Measurements from ENCODE around the gene HSF2BP. TPM values are rescaled to one million over a fixed set of nuclear protein-coding genes. Genes with fewer than 3 reads are reported as not detected.

The HSF2BP gene
- total and polyA plus RNA-seq, 2 of the 8 experiments (the other 6 are each of a cell fraction or from before 2014, with no cell fraction given), result 0.51 to 0.93 TPM

GRCh38 chr21:43575473-43575844, 83.8 kb downstream of the HSF2BP start:
- 85% methylated on average over 3 of the region's 3 CpGs; no CpG with 5 or more reads in 1 of the 2 experiments for WGBS, 2 experiments (ENCODE audit: extremely low coverage in 1 of 2, insufficient coverage in 1 of 2, insufficient read length in 1 of 2, insufficient replicate concordance in 2 of 2, low coverage in 1 of 2, low lambda C conversion rate in 2 of 2, missing lambda C conversion rate in 1 of 2)
- H3K4me3 ChIP-seq (ENCODE audit: extremely low read depth in 1 of 4, insufficient read depth in 2 of 4, low read depth in 3 of 4, low read length in 4 of 4), result no peak overlapping the region
- H3K4ac ChIP-seq (replicated peaks; ENCODE audit: insufficient read length, low read depth, low read length), result no peak overlapping the region
- H3K36me3 ChIP-seq (ENCODE audit: control insufficient read depth in 2 of 4, insufficient read depth in 4 of 4, low read length in 3 of 4), result no peaks in the 10 kb centered on the region
- ChIA-PET CTCF (ENCODE audit: partially characterized antibody) (interaction anchor here (0.8 kb wide), 1 partner anchor 37 kb away, joined by 3 read pairs; no protein-coding TSS in a partner anchor), POLR2A (ENCODE audit: partially characterized antibody) (no interaction called here)
- H3K56ac ChIP-seq (replicated peaks; ENCODE audit: insufficient read length, low read depth, low read length), result no peak overlapping the region
- no peak overlapping the region for H2BK120ac ChIP-seq (replicated peaks; ENCODE audit: low read depth, low read length)
- H4K91ac ChIP-seq (replicated peaks; ENCODE audit: insufficient read length, low read length), result no peak overlapping the region
- H2BK15ac ChIP-seq (ENCODE audit: low read length), result no peak overlapping the region
- no peaks in the 10 kb centered on the region for H3K9me3 ChIP-seq (ENCODE audit: insufficient read depth in 2 of 2, low read depth in 1 of 2, low read length in 1 of 2)
- H3K27me3 ChIP-seq (replicated peaks in 1 of 4; ENCODE audit: control insufficient read depth in 3 of 4, extremely low read depth in 1 of 4, insufficient read depth in 3 of 4, low read length in 3 of 4), result 0 out of 7 replicates have a peak, but pooled peaks cover 0 to 2% (median 0%) of the 10 kb centered on the region in 4 experiments
- no peak overlapping the region for H3K14ac ChIP-seq (ENCODE audit: insufficient read length)
- TF ChIP-seq SP2 (IDR thresholded peaks at IDR 0.05; ENCODE audit: low read length) (no peak), TAF7 (optimal IDR thresholded peaks at IDR 0.05; ENCODE audit: borderline replicate concordance, low read depth, low read length) (no peak), POLR2AphosphoS5 (IDR thresholded peaks at IDR 0.05; ENCODE audit: low read depth, low read length) (no peak), BRCA1 (IDR thresholded peaks at IDR 0.05; ENCODE audit: low read depth, low read length) (no peak), ZNF274 (IDR thresholded peaks at IDR 0.05; ENCODE audit: borderline replicate concordance, extremely low read depth, low read length) (no peak), CTCF (IDR thresholded peaks at IDR 0.05; ENCODE audit: control extremely low read depth in 1 of 3, insufficient read depth in 1 of 3, low read depth in 1 of 3, low read length in 3 of 3) (no peak)
- TF ChIP-seq, protein P1, sequence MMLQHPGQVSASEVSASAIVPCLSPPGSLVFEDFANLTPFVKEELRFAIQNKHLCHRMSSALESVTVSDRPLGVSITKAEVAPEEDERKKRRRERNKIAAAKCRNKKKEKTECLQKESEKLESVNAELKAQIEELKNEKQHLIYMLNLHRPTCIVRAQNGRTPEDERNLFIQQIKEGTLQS (IDR thresholded peaks at IDR 0.05; ENCODE audit: insufficient read depth, low read depth, low read length), result no peak
- H3K4me1 ChIP-seq (replicated peaks in 1 of 4; ENCODE audit: control insufficient read depth in 3 of 4, insufficient read depth in 4 of 4, low read length in 3 of 4), result peaks cover 0 to 3% (median 1%) of the 10 kb centered on the region in 4 experiments; a peak in 2 of 7 replicates
- H3K79me2 ChIP-seq (ENCODE audit: control insufficient read depth in 1 of 2, insufficient read depth in 2 of 2, low read length in 2 of 2), result no peaks in the 10 kb centered on the region
- no peak overlapping the region for H3K18ac ChIP-seq (ENCODE audit: extremely low read depth, low read length)
- H2BK5ac ChIP-seq (ENCODE audit: low read depth, low read length), result no peak overlapping the region
- H4K20me1 ChIP-seq (replicated peaks in 1 of 2; ENCODE audit: control insufficient read depth in 1 of 2, insufficient read depth in 2 of 2, low read length in 2 of 2), result no peaks in the 10 kb centered on the region
- FAIRE-seq (no peak), DNase-seq (ENCODE audit: low read depth in 1 of 2, low spot score in 2 of 2) (no peak)
- no peak overlapping the region for H2BK12ac ChIP-seq (ENCODE audit: low read depth, low read length)
- no peak overlapping the region for H4K8ac ChIP-seq (ENCODE audit: extremely low read depth, insufficient read depth, low read length)
- H3K79me1 ChIP-seq (ENCODE audit: low read depth, low read length), result no peaks in the 10 kb centered on the region
- H3K23me2 ChIP-seq (ENCODE audit: low read depth, low read length), result no peaks in the 10 kb centered on the region
- no peak overlapping the region for H3K27ac ChIP-seq (ENCODE audit: low read depth, low read length)
- no peak overlapping the region for H2AFZ ChIP-seq (ENCODE audit: low read length)
- no peak overlapping the region for H3K9ac ChIP-seq (replicated peaks in 1 of 4; ENCODE audit: extremely low read depth in 1 of 4, low read depth in 3 of 4, low read length in 3 of 4)
- H3K4me2 ChIP-seq (ENCODE audit: insufficient read depth in 1 of 2, low read depth in 2 of 2, low read length in 2 of 2), result no peak overlapping the region
- no peak overlapping the region for H3K23ac ChIP-seq (ENCODE audit: insufficient read length)
- H4K5ac ChIP-seq (ENCODE audit: insufficient read length, low read depth, low read length), result no peak overlapping the region
- H2BK20ac ChIP-seq (ENCODE audit: low read length), result no peak overlapping the region
- no peak overlapping the region for H2AK5ac ChIP-seq (ENCODE audit: low read depth, low read length)
